Mesenchymal stem cell (in vitro differentiated cells and primary cell): ENCODE results near the gene CORO1C.
A peak's percentile ranks its signal among the peaks of the same experiment; 100 is the strongest.

Experiments
- DNase-seq: peaks from one replicate; pipeline ENCODE4 v3.0.0-alpha.2; 2013
- H2AFZ ChIP-seq: one replicate; pipeline ENCODE4 v1.6.1; 2013; ENCODE audit warnings: low read depth, mild to moderate bottlenecking, control low read depth, inconsistent platforms, low read length, moderate library complexity
- H2AK5ac ChIP-seq: 2 replicates; pipeline ENCODE4 v1.6.1; 2013; ENCODE audit warnings: low read length, moderate library complexity, mild to moderate bottlenecking, inconsistent platforms; ENCODE audit not compliant: severe bottlenecking
- H2BK120ac ChIP-seq: one replicate; pipeline ENCODE4 v1.6.1; 2013; ENCODE audit warnings: low read depth, mild to moderate bottlenecking, inconsistent platforms, low read length, moderate library complexity
- H2BK12ac ChIP-seq, 2 experiments: one replicate each; pipeline ENCODE4 v1.6.1; 2013; ENCODE audit warnings: inconsistent platforms in 2 of 2, low read length in 2 of 2, mild to moderate bottlenecking in 2 of 2, moderate library complexity in 2 of 2, control low read depth in 1 of 2
- H2BK15ac ChIP-seq: one replicate; pipeline ENCODE4 v1.6.1; 2013; ENCODE audit warnings: mild to moderate bottlenecking, low read depth, inconsistent platforms; ENCODE audit not compliant: poor library complexity, severe bottlenecking
- H2BK5ac ChIP-seq: 2 replicates; pipeline ENCODE4 v1.6.1; 2013; ENCODE audit warnings: low read depth, mild to moderate bottlenecking, low read length, control low read depth, inconsistent platforms; ENCODE audit not compliant: poor library complexity, severe bottlenecking
- H3K14ac ChIP-seq, 2 experiments: one replicate each; pipeline ENCODE4 v1.6.1; 2013; ENCODE audit warnings: inconsistent platforms in 2 of 2, low read length in 2 of 2, control low read depth in 1 of 2, mild to moderate bottlenecking in 1 of 2, moderate library complexity in 1 of 2
- H3K18ac ChIP-seq, 2 experiments: one replicate each; pipeline ENCODE4 v1.6.1; 2013; ENCODE audit warnings: inconsistent platforms in 2 of 2, low read length in 2 of 2, control low read depth in 1 of 2, low read depth in 1 of 2, mild to moderate bottlenecking in 1 of 2
- H3K23ac ChIP-seq, 2 experiments: one replicate each; pipeline ENCODE4 v1.6.1; 2013; ENCODE audit warnings: inconsistent platforms in 2 of 2, low read length in 2 of 2, mild to moderate bottlenecking in 2 of 2, moderate library complexity in 2 of 2, control low read depth in 1 of 2
- H3K27ac ChIP-seq: 2 replicates; pipeline ENCODE4 v1.5.1; 2013; ENCODE audit warnings: mild to moderate bottlenecking, moderate library complexity, low read length, control low read depth, inconsistent platforms; ENCODE audit not compliant: poor library complexity, severe bottlenecking
- H3K27me3 ChIP-seq, 2 experiments: 2 replicates each; pipeline versions ENCODE4 v1.6.1 to v1.7.0; 2013; ENCODE audit warnings: low read length in 2 of 2, mild to moderate bottlenecking in 2 of 2, moderate library complexity in 2 of 2, control low read depth in 1 of 2, inconsistent platforms in 1 of 2; ENCODE audit not compliant: control insufficient read depth in 1 of 2, insufficient read depth in 1 of 2
- H3K36me3 ChIP-seq, 2 experiments: 2 replicates each; pipeline versions ENCODE4 v1.6.1 to v1.7.0; 2013; ENCODE audit warnings: low read length in 2 of 2, control low read depth in 1 of 2, inconsistent platforms in 1 of 2, low read depth in 1 of 2, mild to moderate bottlenecking in 1 of 2; ENCODE audit not compliant: insufficient read depth in 2 of 2, control insufficient read depth in 1 of 2
- H3K4ac ChIP-seq, 2 experiments: one replicate each; pipeline ENCODE4 v1.6.1; 2013; ENCODE audit warnings: inconsistent platforms in 2 of 2, low read length in 2 of 2, mild to moderate bottlenecking in 2 of 2, moderate library complexity in 2 of 2, control low read depth in 1 of 2, low read depth in 1 of 2
- H3K4me1 ChIP-seq: 2 replicates; pipeline ENCODE4 v1.6.1; 2013; ENCODE audit warnings: low read depth, low read length, control low read depth; ENCODE audit not compliant: control insufficient read depth, insufficient read depth
- H3K4me2 ChIP-seq: 2 replicates; pipeline ENCODE4 v1.6.1; 2013; ENCODE audit warnings: low read length, mild to moderate bottlenecking, inconsistent platforms; ENCODE audit not compliant: poor library complexity, severe bottlenecking
- H3K4me3 ChIP-seq, 2 experiments: 2 replicates each; pipeline versions ENCODE4 v1.5.1 to v1.7.0; 2013; ENCODE audit warnings: low read length in 2 of 2, mild to moderate bottlenecking in 2 of 2, control low read depth in 1 of 2, low read depth in 1 of 2; ENCODE audit not compliant: insufficient read depth in 1 of 2
- H3K79me1 ChIP-seq: replicated peaks from 2 replicates; pipeline ENCODE4 v1.6.1; 2013; ENCODE audit warnings: mild to moderate bottlenecking, control low read depth, low read length, inconsistent platforms; ENCODE audit not compliant: poor library complexity, severe bottlenecking
- H3K9ac ChIP-seq: 2 replicates; pipeline ENCODE4 v1.7.0; 2013; ENCODE audit warnings: mild to moderate bottlenecking, low read length, moderate library complexity
- H3K9me3 ChIP-seq: 2 replicates; pipeline ENCODE4 v1.7.0; 2013; ENCODE audit warnings: mild to moderate bottlenecking, low read length; ENCODE audit not compliant: control insufficient read depth
- H4K8ac ChIP-seq: one replicate; pipeline ENCODE4 v1.6.1; 2013; ENCODE audit warnings: inconsistent platforms, mild to moderate bottlenecking, low read length, moderate library complexity
- H4K91ac ChIP-seq: one replicate; pipeline ENCODE4 v1.6.1; 2013; ENCODE audit warnings: mild to moderate bottlenecking, low read length, inconsistent platforms
- WGBS: methylation state at CpG from one replicate; pipeline ENCODE4 v1.1.7; 2013; ENCODE audit warnings: mixed read lengths; 5-methylcytosine and 5-hydroxymethylcytosine counted together

CORO1C gene

DNA sequence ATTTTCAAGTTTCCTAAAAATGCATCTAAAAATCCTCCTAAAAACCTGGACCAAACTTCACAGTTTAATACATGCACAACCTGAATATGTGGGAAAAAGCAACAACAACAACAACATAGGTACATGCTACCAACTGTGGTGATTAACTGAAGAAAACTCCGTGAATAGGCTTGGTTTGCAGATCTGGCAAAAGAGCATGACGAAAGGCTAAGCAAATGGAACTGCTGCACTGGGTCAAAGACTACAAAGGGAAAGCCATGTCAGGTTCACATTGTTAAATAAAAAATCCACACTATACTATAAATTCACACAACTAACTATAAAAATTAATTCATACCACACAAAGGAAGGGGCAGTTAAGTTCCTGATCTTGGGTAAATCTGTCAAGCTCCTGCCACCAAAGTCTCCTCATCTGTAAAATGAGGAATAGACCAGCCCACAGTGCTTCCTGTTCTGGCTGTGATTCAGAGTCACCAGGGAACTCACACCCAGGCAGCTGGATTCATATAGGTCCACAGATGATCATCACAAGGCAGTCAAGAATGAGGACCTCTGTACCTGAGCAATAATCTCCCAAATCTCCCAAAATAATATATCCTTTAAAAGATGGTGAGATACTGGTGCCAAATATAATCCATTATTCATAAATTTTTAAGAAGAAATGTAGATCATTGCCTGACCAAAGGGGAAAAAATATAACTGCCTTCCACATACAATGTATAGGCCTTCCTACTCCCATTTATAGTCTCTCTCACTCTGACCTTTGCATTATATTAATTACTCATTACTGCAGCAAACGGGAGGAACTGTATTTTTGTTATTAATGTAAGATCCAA, 7.0 kb downstream of the CORO1C start:
- Histone ChIP-seq H4K8ac (no peak overlapping the region), H3K27ac (peak overlapping the region; percentile 95), H3K4me2 (no peak overlapping the region)

DNA sequence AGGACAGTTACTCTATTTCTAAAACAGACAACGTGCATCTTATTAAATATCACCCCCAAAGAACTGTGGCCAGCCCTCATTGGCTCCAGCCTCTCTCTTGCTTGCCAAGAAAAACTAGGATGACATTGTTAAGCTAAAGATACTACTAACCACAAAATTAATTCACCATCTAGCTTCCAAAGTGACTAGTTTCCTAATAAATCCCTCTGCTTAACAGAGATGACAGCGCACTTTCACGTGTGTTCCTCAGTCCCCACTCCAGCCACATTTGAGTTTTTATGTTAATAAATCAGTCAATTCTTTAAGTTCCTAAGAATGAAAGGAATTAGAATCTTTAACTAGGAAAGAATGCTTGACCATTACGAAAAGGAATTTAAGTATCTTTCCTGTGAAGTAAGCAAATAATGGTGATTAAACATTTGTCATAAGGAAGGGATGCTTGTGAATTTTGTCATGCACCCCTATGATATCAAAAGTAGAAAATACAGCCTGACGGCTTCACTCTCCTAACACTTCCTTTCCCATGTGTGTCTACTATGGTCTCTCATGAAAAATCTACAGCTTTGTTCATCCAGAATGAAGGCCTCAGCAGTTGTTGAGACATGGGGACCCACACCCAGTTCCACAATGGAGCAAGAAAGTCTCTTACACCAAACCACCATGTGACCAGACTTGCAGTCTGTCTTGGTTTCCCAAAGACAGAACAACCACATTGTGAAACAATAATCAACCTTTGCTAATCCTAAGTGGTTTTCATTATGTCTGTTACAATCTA, 8.1 kb downstream of the CORO1C start:
- H2BK15ac ChIP-seq = no peak overlapping the region
- no peaks in the 10 kb centered on the region for H3K27me3 ChIP-seq
- no peak overlapping the region for H4K8ac ChIP-seq
- no peak overlapping the region for H3K14ac ChIP-seq
- H3K9me3 ChIP-seq = no peaks in the 10 kb centered on the region
- H2BK12ac ChIP-seq = no peak overlapping the region
- H2AK5ac ChIP-seq = peak overlapping the region; percentile 91
- H2BK120ac ChIP-seq = no peak overlapping the region
- no peak overlapping the region for H3K4ac ChIP-seq
- H4K91ac ChIP-seq = no peak overlapping the region
- H3K9ac ChIP-seq = peak overlapping the region; percentile 88
- no peak overlapping the region for H2AFZ ChIP-seq
- peak; percentile 86 for DNase-seq
- H3K18ac ChIP-seq = peak overlapping the region in 1 of 2 experiments; percentile 16
- no peak overlapping the region for H3K4me2 ChIP-seq
- H3K4me3 ChIP-seq = peak overlapping the region in 1 of 2 experiments; percentile 56
- H3K79me1 ChIP-seq = no peaks in the 10 kb centered on the region
- H3K23ac ChIP-seq = no peak overlapping the region
- peak overlapping the region; percentile 84 for H2BK5ac ChIP-seq
- 2% methylated on average over 2 of the region's 5 CpGs for WGBS
- peaks cover 15% of the 10 kb centered on the region for H3K4me1 ChIP-seq
- peak overlapping the region; percentile 98 for H3K27ac ChIP-seq
- H3K36me3 ChIP-seq = peaks cover 3 to 5% of the 10 kb centered on the region in 2 experiments

More for the DNA sequence above, 7.0 kb downstream of the CORO1C start:
- Histone ChIP-seq H3K4ac (no peak overlapping the region), H2BK5ac (peak overlapping the region; percentile 48), H2BK120ac (no peak overlapping the region), H3K4me1 (peaks cover 15% of the 10 kb centered on the region), H3K9ac (peak overlapping the region; percentile 88), H4K91ac (no peak overlapping the region), H2AK5ac (peak overlapping the region; percentile 94), H3K14ac (no peak overlapping the region), H3K79me1 (no peaks in the 10 kb centered on the region), H3K18ac (peak overlapping the region in 1 of 2 experiments; percentile 75), H3K36me3 (peaks cover 3 to 5% of the 10 kb centered on the region in 2 experiments), H2BK15ac (no peak overlapping the region), H3K9me3 (no peaks in the 10 kb centered on the region), H2BK12ac (no peak overlapping the region), H2AFZ (no peak overlapping the region), H3K23ac (no peak overlapping the region), H3K27me3 (no peaks in the 10 kb centered on the region), H3K4me3 (peak overlapping the region in 1 of 2 experiments; percentile 56)
- 43% methylated on average over 2 of the region's 3 CpGs for WGBS
- peak; percentile 74 for DNase-seq

DNA sequence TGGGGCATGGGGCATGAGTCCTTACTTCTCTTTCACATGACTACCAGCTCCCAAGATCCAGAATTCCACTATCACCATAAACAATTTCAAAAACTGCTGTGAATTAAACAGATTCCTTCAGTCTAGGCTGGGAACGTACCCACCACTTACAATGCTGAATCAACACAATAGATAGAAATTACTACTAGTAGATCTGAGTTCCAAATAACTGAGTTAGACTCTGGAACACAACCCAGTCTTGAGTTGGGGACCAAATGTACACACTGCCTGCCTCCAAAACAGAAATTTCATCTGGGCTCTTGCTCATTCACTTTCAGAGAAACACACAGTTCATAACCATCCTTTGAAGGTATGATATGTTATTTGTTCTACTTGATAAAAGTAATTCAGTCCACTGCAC, 8.9 kb downstream of the CORO1C start:
- H2BK15ac ChIP-seq = no peak overlapping the region
- peak overlapping the region; percentile 92 for H2BK5ac ChIP-seq
- peak overlapping the region in 1 of 2 experiments; percentile 59 for H3K14ac ChIP-seq
- peak overlapping the region; percentile 73 for H2AK5ac ChIP-seq
- peak overlapping the region in 1 of 2 experiments; percentile 86 for H2BK12ac ChIP-seq
- no peak overlapping the region for H2BK120ac ChIP-seq
- H3K27ac ChIP-seq = peak overlapping the region; percentile 98
- H4K91ac ChIP-seq = no peak overlapping the region
- 43% methylated on average over 1 of the region's 1 CpG for WGBS
- no peaks in the 10 kb centered on the region for H3K27me3 ChIP-seq
- H3K36me3 ChIP-seq = peaks cover 1 to 7% of the 10 kb centered on the region in 2 experiments
- peak overlapping the region; percentile 50 to 77 for H3K18ac ChIP-seq
- peaks cover 16% of the 10 kb centered on the region for H3K4me1 ChIP-seq
- peak overlapping the region in 1 of 2 experiments; percentile 85 for H3K4ac ChIP-seq
- H3K9me3 ChIP-seq = no peaks in the 10 kb centered on the region
- peak overlapping the region; percentile 88 for H3K9ac ChIP-seq
- H3K4me2 ChIP-seq = peak overlapping the region; percentile 30
- H2AFZ ChIP-seq = no peak overlapping the region
- H3K23ac ChIP-seq = no peak overlapping the region
- DNase-seq = peak; percentile 46
- H3K79me1 ChIP-seq = no peaks in the 10 kb centered on the region
- H3K4me3 ChIP-seq = peak overlapping the region in 1 of 2 experiments; percentile 56
- no peak overlapping the region for H4K8ac ChIP-seq

DNA sequence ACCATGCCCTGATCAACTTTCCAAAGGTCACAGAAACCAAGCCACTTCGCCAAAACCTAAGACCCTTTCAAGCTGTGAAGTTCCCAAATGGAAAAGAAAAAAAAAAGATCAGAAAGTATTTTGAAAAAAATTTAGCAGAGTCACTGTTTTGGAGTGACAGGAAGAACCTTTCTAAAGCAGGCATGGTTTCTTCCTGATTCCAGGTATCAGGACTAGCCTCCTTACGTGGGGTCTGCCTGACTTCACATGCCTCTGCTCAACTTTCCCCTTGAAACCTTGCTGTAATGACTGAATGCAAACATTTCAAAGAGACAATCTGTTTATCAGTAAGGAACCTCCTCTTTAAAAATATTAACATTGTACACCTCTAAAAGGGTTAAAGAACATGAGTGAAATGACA, 9.5 kb downstream of the CORO1C start:
- Histone ChIP-seq H2BK12ac (no peak overlapping the region), H2AK5ac (peak overlapping the region; percentile 73), H4K8ac (no peak overlapping the region), H3K79me1 (no peaks in the 10 kb centered on the region), H3K9ac (peak overlapping the region; percentile 88), H3K9me3 (no peaks in the 10 kb centered on the region), H2AFZ (no peak overlapping the region), H3K4ac (no peak overlapping the region), H3K27me3 (no peaks in the 10 kb centered on the region), H3K36me3 (peaks cover 8% of the 10 kb centered on the region in 2 experiments), H2BK120ac (no peak overlapping the region), H3K4me3 (peak overlapping the region in 1 of 2 experiments; percentile 56), H2BK5ac (no peak overlapping the region), H3K18ac (no peak overlapping the region), H3K27ac (peak overlapping the region; percentile 98), H3K14ac (no peak overlapping the region), H3K4me1 (peaks cover 17% of the 10 kb centered on the region), H2BK15ac (no peak overlapping the region), H4K91ac (no peak overlapping the region), H3K4me2 (no peak overlapping the region), H3K23ac (no peak overlapping the region)
- DNase-seq = no peak
- 81% methylated on average over 2 of the region's 2 CpGs for WGBS
